HL-60 (cell line): ENCODE measurements around the gene GRM4.

Experiments used
- CTCF ChIP-seq: IDR thresholded peaks from one replicate; pipeline ENCODE4 v1.5.1; 2011; ENCODE audit warnings: low read length, control low read depth, inconsistent platforms; ENCODE audit not compliant: insufficient read depth
- POLR2AphosphoS5 ChIP-seq: IDR thresholded peaks from 2 replicates; pipeline ENCODE4 v1.6.1; 2012; ENCODE audit warnings: low read depth
- REST ChIP-seq: IDR thresholded peaks from 2 replicates; pipeline ENCODE4 v1.6.1; 2012; ENCODE audit warnings: low read depth; ENCODE audit not compliant: insufficient replicate concordance

GRCh38 chr6:34080357-34080756 is 65.5 kb downstream of the GRM4 start:
- TF ChIP-seq CTCF (no peak), REST (no peak), POLR2AphosphoS5 (no peak)
